ENCODE data around the gene IGSF10. TPM values are rescaled to one million over a fixed set of nuclear protein-coding genes. Genes with fewer than 3 reads are reported as not detected.
A peak's percentile ranks its signal among the peaks of the same experiment; 100 is the strongest.
"Not testable (repeated sequence)": the region's sequence is repeated elsewhere in the genome, so short reads cannot be mapped to it uniquely, and the experiment has no call there.

The IGSF10 gene, protein sequence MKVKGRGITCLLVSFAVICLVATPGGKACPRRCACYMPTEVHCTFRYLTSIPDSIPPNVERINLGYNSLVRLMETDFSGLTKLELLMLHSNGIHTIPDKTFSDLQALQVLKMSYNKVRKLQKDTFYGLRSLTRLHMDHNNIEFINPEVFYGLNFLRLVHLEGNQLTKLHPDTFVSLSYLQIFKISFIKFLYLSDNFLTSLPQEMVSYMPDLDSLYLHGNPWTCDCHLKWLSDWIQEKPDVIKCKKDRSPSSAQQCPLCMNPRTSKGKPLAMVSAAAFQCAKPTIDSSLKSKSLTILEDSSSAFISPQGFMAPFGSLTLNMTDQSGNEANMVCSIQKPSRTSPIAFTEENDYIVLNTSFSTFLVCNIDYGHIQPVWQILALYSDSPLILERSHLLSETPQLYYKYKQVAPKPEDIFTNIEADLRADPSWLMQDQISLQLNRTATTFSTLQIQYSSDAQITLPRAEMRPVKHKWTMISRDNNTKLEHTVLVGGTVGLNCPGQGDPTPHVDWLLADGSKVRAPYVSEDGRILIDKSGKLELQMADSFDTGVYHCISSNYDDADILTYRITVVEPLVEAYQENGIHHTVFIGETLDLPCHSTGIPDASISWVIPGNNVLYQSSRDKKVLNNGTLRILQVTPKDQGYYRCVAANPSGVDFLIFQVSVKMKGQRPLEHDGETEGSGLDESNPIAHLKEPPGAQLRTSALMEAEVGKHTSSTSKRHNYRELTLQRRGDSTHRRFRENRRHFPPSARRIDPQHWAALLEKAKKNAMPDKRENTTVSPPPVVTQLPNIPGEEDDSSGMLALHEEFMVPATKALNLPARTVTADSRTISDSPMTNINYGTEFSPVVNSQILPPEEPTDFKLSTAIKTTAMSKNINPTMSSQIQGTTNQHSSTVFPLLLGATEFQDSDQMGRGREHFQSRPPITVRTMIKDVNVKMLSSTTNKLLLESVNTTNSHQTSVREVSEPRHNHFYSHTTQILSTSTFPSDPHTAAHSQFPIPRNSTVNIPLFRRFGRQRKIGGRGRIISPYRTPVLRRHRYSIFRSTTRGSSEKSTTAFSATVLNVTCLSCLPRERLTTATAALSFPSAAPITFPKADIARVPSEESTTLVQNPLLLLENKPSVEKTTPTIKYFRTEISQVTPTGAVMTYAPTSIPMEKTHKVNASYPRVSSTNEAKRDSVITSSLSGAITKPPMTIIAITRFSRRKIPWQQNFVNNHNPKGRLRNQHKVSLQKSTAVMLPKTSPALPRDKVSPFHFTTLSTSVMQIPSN (N-terminal part only)
- polyA plus RNA-seq (ENCODE audit: insufficient read length in 3 of 3), result 1 to 10 TPM; 1.7 to 3.6 (median 2.5) TPM
- long read RNA-seq, donor 1, result 0 reads
- long read RNA-seq, donor 2, result 0 reads
- long read RNA-seq, donor 3, result 0 reads
- long read RNA-seq, donor 4, result 0 reads
- long read RNA-seq, donor 5, result 0 reads
- long read RNA-seq, donor 6, result 0 reads
- long read RNA-seq, donor 7, result 0 reads
- long read RNA-seq, donor 8, result 0 reads
- long read RNA-seq, donor 9, result 0 reads
- long read RNA-seq, donor 10, result 0 reads
- long read RNA-seq, donor 11, result 0 reads
- long read RNA-seq, donor 12, result 0 reads
- long read RNA-seq, donor 13, result 0 reads
- long read RNA-seq, donor 14, result 0 reads
- long read RNA-seq, donor 15, result 0 reads
- long read RNA-seq, donor 16, result 0 reads

DNA sequence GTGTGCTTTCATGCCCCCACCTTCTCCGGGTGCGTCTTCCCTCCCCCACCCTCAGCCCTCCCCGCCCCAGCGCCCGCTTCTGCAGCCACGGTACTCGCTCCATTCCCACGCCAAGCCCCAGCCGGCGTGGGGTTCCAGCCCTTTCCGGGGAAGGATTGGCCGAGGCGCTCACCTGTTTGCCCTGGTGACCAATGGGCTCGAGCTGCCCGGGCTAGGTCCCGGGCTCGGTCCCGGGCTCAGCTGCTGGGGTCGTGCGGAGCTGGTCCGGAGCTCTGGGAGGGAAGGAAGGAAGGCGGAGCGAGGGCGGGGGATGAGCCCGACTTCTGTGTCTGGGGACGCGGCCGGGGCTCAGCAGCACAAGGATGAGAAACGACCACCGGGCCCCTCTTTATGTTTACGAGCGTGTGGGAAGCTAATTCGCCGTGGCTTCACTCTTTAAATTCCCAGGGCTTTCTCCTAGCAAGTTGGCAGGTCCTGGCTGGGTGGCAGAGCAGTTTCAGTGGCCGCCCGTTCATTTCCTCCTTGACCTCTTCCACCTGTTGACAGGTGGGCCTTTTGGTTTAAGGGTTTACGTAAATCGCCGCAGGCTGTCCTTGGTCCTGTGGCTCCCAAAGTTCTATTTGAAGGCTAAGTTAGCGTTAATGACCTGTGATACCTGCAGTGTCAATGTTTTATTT lies at the start of gene IGSF10:
IGSF10 (minus strand) TSS at position 288 of the 677 bp plus-strand sequence. CDS start 2,352 bp downstream, outside the sequence.
- DNase-seq (ENCODE audit: extremely low read depth in 1 of 11, low read depth in 9 of 11, low spot score in 4 of 11), result peak in 2 of 11 donors; percentile 1 to 15

- not testable (repeated sequence) for DNase-seq (ENCODE audit: extremely low read depth in 1 of 11, low read depth in 9 of 11, low spot score in 4 of 11)
These were observed 48.7 kb upstream of the IGSF10 start for GRCh38 chr3:151509468-151510135.

GRCh38 chr3:151504606-151505005 lies 43.7 kb upstream of the IGSF10 start:
- DNase-seq (ENCODE audit: extremely low read depth in 1 of 11, low read depth in 9 of 11, low spot score in 4 of 11), result no peak

DNA sequence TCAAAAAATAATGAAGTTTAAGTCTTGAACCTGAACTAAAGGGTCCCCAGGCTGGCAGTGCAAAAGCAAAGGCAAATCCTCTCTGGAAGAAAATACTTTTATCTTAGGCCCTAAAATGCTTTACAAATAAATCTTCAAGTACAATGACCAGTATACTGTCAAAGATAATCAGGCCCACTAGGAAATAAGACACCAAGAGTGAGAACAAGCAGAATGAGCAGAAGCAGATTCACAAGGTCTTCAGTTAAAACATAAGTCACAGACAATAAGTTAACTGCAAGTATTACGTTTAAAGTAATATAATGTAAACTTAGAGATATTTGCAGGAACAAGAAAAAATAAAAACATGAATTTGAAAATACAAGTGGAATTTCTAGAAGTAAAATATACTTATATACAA lies 42.2 kb upstream of the IGSF10 start:
- DNase-seq (ENCODE audit: extremely low read depth in 1 of 11, low read depth in 9 of 11, low spot score in 4 of 11), result no peak

- no peak for DNase-seq (ENCODE audit: extremely low read depth in 1 of 11, low read depth in 9 of 11, low spot score in 4 of 11)
These were observed 41.2 kb upstream of the IGSF10 start for GRCh38 chr3:151501923-151502632.

DNA sequence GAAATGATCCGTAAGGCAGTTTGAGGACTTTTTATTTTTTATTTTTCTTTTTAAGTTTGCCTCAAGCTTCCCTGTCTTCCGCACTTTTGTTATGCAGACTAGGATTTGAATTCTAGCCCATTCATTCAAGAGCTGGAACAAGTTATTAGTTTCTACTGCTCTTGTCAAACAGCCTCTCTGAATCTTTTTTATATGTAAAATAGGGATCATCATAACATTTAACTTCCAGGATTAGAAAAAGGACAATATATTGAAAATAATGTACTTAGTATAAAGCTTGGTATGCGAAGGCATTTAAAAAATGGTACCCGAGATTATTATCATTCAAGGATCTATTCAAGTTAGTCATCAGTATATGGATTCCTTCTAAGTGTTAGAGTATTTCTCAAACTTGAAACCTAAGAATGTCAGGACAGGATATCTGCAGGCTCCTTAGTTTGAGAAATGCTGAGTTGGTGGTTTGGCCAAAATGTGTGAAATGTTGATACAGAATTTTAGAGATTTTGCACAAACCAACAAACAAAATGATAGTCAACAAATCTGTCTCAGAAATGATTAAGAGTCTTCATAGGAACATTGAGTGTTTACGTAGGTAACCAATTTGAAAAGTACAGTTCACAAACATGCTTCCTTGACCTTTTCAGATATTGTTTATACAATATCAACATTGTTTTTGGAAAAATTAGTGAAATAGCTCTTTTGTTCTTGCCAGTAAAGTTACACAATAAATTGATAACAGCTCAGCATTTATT lies 40.5 kb upstream of the IGSF10 start:
- no peak for DNase-seq (ENCODE audit: extremely low read depth in 1 of 11, low read depth in 9 of 11, low spot score in 4 of 11)

DNA sequence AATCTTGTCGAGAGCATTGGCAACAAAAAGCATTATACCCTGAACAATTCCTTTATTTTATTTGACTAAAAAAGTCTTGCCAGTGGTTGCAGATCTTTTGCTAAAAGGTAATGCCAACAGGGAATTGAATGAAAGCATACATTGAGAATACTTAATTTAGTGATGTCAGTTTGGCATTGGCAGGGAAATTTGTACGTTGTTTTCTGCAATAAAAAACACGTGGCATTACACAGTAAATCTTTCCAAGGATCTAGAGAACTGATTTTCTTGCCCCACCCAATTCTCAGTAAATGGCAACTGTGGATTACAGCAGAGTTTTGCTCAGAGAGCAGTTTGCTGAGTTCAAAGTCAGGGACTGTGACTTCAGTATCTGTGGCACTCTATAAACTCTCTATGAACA lies 38.3 kb upstream of the IGSF10 start:
- DNase-seq (ENCODE audit: extremely low read depth in 1 of 11, low read depth in 9 of 11, low spot score in 4 of 11), result no peak

GRCh38 chr3:151491525-151491924 lies 30.7 kb upstream of the IGSF10 start:
- DNase-seq (ENCODE audit: extremely low read depth in 1 of 11, low read depth in 9 of 11, low spot score in 4 of 11), result no peak

GRCh38 chr3:151487833-151488232 lies 27.0 kb upstream of the IGSF10 start:
- DNase-seq (ENCODE audit: extremely low read depth in 1 of 11, low read depth in 9 of 11, low spot score in 4 of 11), result not testable (repeated sequence)

GRCh38 chr3:151483961-151484520 lies 23.2 kb upstream of the IGSF10 start:
- DNase-seq (ENCODE audit: extremely low read depth in 1 of 11, low read depth in 9 of 11, low spot score in 4 of 11), result no peak

- DNase-seq (ENCODE audit: extremely low read depth in 1 of 11, low read depth in 9 of 11, low spot score in 4 of 11), result no peak
These were observed 22.6 kb upstream of the IGSF10 start for GRCh38 chr3:151483488-151483887.

DNA sequence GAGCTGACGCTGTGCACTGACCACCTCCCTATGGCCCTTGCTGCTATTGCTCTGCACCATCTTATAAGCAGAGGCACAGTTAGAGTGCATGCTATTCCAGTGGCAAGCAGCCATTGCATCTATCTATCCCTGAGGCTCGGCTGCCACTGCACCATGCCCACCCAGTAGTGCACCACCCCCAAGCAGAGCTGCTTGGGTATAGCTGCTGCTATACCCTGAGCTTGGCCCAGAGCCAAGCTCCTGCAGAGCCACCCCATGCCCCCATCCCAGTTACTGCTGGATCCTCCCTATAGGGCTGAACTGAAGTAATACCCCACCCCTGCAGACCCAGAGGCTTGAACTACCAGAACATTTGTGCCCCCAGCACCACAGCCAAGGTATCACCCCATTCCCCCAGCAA lies 19.6 kb upstream of the IGSF10 start:
- DNase-seq (ENCODE audit: extremely low read depth in 1 of 11, low read depth in 9 of 11, low spot score in 4 of 11), result no peak

DNA sequence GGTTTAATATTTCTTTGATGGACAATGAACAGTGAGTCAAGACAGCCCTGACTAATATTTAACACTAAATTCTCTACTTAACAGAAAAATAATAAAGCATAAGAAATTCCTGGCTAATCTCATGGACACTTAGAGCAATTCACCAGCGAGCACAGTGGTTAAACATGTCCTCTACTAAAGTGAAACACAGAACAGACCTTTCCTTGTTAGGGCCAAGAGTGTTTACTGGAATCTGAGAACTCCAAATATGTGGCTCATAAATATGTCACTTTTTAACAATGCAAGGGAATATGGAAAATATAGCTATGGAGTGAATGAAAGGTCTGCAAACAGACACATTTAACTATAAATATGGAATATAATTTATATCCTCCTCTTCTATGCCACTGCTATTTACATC lies 18.6 kb upstream of the IGSF10 start:
- peak in 1 of 11 donors; percentile 3 for DNase-seq (ENCODE audit: extremely low read depth in 1 of 11, low read depth in 9 of 11, low spot score in 4 of 11)

DNA sequence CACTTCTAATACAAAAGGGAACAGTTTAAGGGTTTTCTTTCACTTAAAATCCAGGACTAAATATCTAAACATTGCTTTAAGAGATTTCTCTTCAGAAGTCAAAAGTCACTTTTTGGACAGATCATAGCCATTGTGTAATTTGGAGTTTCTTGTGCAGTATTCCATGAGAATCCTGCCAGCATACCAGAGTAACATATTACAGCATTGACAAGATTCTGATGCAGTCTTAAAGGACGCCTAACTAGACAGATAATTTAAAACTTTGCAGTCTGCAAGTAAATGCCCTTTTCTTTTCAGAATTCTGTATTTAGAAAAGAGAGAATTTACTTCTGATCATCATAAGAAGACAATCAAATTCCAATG lies 17.5 kb upstream of the IGSF10 start:
- DNase-seq (ENCODE audit: extremely low read depth in 1 of 11, low read depth in 9 of 11, low spot score in 4 of 11), result no peak

DNA sequence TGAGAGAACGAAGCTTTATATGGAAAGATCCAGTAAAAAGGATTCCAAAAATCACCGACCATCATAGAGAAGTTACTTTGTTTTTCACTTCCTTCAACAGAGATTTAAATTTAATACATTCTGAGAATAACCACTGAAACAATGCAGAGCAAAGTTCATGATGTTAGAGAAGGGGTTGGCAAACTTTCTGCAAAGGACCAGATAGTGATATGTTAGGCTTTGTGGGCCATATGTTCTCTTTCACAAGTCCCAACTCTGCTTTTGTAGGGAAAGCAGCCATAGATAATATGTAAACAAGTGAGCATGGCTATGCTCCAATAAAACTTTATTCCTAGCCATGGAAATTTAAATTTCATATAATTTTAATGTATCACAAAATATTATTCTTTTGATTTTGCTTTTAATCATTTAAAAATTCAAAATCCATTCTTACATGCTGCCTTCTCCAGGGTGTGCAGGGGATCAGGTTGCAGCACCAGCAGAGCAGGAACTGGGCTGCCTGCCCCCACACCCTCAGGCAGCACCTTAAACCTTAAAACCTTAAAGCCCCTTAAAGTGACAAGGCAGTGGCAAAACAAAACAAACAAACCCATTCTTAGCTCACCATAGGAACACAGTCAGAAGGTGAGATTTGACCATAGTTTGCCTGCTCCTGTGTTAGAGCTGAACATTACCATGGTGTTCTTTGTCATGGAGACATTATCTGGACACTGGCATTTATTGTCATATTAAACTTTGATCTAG lies 16.9 kb upstream of the IGSF10 start:
- peak in 1 of 11 donors; percentile 11 for DNase-seq (ENCODE audit: extremely low read depth in 1 of 11, low read depth in 9 of 11, low spot score in 4 of 11)
